ENCODE measurements around the gene USP7. TPM values are rescaled to one million over a fixed set of nuclear protein-coding genes. Genes with fewer than 3 reads are reported as not detected.

USP7 gene
- total RNA-seq, 1 experiment from 2014 or later: 228 TPM

DNA sequence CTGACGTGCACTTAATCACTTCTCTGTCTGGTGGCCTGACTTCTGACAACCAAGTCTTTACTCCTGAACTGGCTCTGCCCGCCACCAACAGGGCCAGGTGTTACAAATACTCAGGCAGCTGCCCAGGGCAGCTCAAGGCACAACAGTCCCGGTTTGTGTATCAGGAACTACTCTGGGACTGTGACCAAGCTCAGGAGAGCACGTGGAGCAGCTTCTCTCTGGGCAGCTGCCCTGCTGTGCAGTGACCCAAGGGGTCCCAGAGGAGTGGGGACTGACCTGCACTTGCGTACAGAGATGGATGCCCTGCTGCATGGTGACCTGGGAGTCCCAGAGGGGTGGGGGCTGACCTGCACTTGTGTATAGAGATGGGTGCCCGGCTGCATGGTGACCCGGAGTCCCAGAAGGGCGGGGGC lies 59.7 kb downstream of the USP7 start:
- no TSS peak for BruUV-seq (replicated peaks)
- POLR2A ChIA-PET (ENCODE audit: low non-redundant PET): no interaction called here
- no peak for DNase-seq (ENCODE audit: low spot score)
- Histone ChIP-seq H3K9me3 (ENCODE audit: low read depth, low read length, poor library complexity, severe bottlenecking) (no peaks in the 10 kb centered on the region), H3K4me3 (ENCODE audit: low read depth, low read length, poor library complexity, severe bottlenecking) (no peak overlapping the region), H3K4me1 (ENCODE audit: insufficient read depth, low read length, poor library complexity, severe bottlenecking) (no peaks in the 10 kb centered on the region), H3K27ac (ENCODE audit: low read depth, low read length, poor library complexity, severe bottlenecking) (no peak overlapping the region), H3K36me3 (ENCODE audit: insufficient read depth, low read length, poor library complexity, severe bottlenecking) (peaks cover 97% of the 10 kb centered on the region), H3K27me3 (replicated peaks; ENCODE audit: insufficient read depth, low read depth, low read length, poor library complexity) (no peaks in the 10 kb centered on the region)
- CTCF ChIA-PET: no interaction called here
- intact Hi-C loops (cut with micrococcal nuclease; ENCODE audit: unreplicated experiment): loop anchor here (10.0 kb wide), 1 partner anchor 211 kb away; no protein-coding TSS in a partner anchor
- TF ChIP-seq, protein P1, sequence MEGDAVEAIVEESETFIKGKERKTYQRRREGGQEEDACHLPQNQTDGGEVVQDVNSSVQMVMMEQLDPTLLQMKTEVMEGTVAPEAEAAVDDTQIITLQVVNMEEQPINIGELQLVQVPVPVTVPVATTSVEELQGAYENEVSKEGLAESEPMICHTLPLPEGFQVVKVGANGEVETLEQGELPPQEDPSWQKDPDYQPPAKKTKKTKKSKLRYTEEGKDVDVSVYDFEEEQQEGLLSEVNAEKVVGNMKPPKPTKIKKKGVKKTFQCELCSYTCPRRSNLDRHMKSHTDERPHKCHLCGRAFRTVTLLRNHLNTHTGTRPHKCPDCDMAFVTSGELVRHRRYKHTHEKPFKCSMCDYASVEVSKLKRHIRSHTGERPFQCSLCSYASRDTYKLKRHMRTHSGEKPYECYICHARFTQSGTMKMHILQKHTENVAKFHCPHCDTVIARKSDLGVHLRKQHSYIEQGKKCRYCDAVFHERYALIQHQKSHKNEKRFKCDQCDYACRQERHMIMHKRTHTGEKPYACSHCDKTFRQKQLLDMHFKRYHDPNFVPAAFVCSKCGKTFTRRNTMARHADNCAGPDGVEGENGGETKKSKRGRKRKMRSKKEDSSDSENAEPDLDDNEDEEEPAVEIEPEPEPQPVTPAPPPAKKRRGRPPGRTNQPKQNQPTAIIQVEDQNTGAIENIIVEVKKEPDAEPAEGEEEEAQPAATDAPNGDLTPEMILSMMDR (conservative IDR thresholded peaks at IDR 0.05; ENCODE audit: low read depth, low read length): no peak
- no peak for TF ChIP-seq EZH2 (IDR thresholded peaks at IDR 0.05; ENCODE audit: borderline replicate concordance, low read depth, low read length, poor library complexity, severe bottlenecking)

DNA sequence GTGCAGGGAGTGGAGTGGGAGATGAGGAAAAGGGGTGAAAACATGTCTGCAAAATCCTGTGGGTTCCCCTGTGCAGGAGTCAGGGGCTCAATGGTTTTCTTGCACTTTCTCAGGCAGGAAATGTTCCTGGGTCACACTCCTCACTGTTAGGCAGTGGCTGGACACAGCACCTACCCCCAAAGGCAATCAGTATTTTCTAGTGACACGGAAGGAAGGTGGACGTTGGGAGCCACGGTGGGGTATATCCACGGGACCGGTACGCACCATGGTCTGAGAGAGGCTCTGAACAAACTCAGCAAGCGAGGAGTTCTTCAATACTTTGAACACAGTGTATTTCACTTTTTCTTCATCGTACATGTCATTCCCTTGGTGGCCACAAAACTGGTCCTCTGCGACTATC lies 60.7 kb downstream of the USP7 start:
- no peak overlapping the region for H3K4me3 ChIP-seq (ENCODE audit: low read depth, low read length, poor library complexity, severe bottlenecking)
- H3K27ac ChIP-seq (ENCODE audit: low read depth, low read length, poor library complexity, severe bottlenecking): no peak overlapping the region
- H3K36me3 ChIP-seq (ENCODE audit: insufficient read depth, low read length, poor library complexity, severe bottlenecking): peaks cover 97% of the 10 kb centered on the region
- no TSS peak for BruUV-seq (replicated peaks)
- no peaks in the 10 kb centered on the region for H3K9me3 ChIP-seq (ENCODE audit: low read depth, low read length, poor library complexity, severe bottlenecking)
- H3K4me1 ChIP-seq (ENCODE audit: insufficient read depth, low read length, poor library complexity, severe bottlenecking): no peaks in the 10 kb centered on the region
- POLR2A ChIA-PET (ENCODE audit: low non-redundant PET): no interaction called here
- intact Hi-C loops (cut with micrococcal nuclease; ENCODE audit: unreplicated experiment): loop anchor here (10.0 kb wide), 1 partner anchor 212 kb away; no protein-coding TSS in a partner anchor
- CTCF ChIA-PET: no interaction called here
- H3K27me3 ChIP-seq (replicated peaks; ENCODE audit: insufficient read depth, low read depth, low read length, poor library complexity): no peaks in the 10 kb centered on the region
- DNase-seq (ENCODE audit: low spot score): no peak
- TF ChIP-seq, protein P1 (conservative IDR thresholded peaks at IDR 0.05; ENCODE audit: low read depth, low read length): no peak
- no peak for TF ChIP-seq EZH2 (IDR thresholded peaks at IDR 0.05; ENCODE audit: borderline replicate concordance, low read depth, low read length, poor library complexity, severe bottlenecking)

DNA sequence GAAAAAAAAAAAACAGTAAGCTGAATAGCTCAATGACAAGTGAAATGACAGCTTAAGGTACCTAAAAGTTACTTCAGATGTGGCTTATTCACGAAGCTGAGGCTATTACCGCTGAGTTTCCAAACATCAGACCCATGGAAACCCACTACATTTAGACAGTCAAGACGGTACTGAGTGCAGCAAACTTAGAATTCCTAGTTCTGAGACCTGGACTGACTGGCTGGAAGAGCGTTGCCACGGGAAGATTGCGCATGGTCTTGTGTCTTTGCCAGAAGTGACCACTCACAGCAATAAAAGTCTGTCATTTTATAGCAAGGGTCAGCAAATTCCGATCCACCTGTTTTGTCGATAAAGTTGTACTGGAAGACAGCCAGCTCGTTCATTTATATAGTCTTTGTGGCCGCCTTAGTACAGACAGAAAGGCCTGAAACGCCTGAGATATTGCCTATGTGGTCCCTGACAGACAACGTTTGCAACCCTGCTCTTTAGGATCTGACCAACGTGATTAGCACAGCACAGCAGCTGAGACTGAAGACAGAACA lies 62.3 kb downstream of the USP7 start:
- CTCF ChIA-PET: interaction anchor here (0.6 to 1.0 kb wide), 2 partner anchors 101 to 108 kb away, joined by 4 to 9 read pairs; no protein-coding TSS in a partner anchor
- intact Hi-C loops (cut with micrococcal nuclease; ENCODE audit: unreplicated experiment): loop anchor here (10.0 kb wide), 1 partner anchor 213 kb away; no protein-coding TSS in a partner anchor
- no peak for TF ChIP-seq EZH2 (IDR thresholded peaks at IDR 0.05; ENCODE audit: borderline replicate concordance, low read depth, low read length, poor library complexity, severe bottlenecking)
- TF ChIP-seq, protein P1 (conservative IDR thresholded peaks at IDR 0.05; ENCODE audit: low read depth, low read length): no peak
- POLR2A ChIA-PET (ENCODE audit: low non-redundant PET): interaction anchor here (0.6 kb wide), 1 partner anchor 195 kb away, joined by 6 read pairs; no protein-coding TSS in a partner anchor
- H3K27ac ChIP-seq (ENCODE audit: low read depth, low read length, poor library complexity, severe bottlenecking): no peak overlapping the region
- DNase-seq (ENCODE audit: low spot score): no peak
- H3K4me3 ChIP-seq (ENCODE audit: low read depth, low read length, poor library complexity, severe bottlenecking): no peak overlapping the region
- peaks cover 96% of the 10 kb centered on the region for H3K36me3 ChIP-seq (ENCODE audit: insufficient read depth, low read length, poor library complexity, severe bottlenecking)
- no peaks in the 10 kb centered on the region for H3K27me3 ChIP-seq (replicated peaks; ENCODE audit: insufficient read depth, low read depth, low read length, poor library complexity)
- no TSS peak for BruUV-seq (replicated peaks)
- no peaks in the 10 kb centered on the region for H3K9me3 ChIP-seq (ENCODE audit: low read depth, low read length, poor library complexity, severe bottlenecking)
- H3K4me1 ChIP-seq (ENCODE audit: insufficient read depth, low read length, poor library complexity, severe bottlenecking): no peaks in the 10 kb centered on the region
